ENCODE measurements around the gene SOX18. TPM values are rescaled to one million over a fixed set of nuclear protein-coding genes. Genes with fewer than 3 reads are reported as not detected.

Gene SOX18
- total and polyA plus RNA-seq, 5 donors from 2014 or later: not detected

DNA sequence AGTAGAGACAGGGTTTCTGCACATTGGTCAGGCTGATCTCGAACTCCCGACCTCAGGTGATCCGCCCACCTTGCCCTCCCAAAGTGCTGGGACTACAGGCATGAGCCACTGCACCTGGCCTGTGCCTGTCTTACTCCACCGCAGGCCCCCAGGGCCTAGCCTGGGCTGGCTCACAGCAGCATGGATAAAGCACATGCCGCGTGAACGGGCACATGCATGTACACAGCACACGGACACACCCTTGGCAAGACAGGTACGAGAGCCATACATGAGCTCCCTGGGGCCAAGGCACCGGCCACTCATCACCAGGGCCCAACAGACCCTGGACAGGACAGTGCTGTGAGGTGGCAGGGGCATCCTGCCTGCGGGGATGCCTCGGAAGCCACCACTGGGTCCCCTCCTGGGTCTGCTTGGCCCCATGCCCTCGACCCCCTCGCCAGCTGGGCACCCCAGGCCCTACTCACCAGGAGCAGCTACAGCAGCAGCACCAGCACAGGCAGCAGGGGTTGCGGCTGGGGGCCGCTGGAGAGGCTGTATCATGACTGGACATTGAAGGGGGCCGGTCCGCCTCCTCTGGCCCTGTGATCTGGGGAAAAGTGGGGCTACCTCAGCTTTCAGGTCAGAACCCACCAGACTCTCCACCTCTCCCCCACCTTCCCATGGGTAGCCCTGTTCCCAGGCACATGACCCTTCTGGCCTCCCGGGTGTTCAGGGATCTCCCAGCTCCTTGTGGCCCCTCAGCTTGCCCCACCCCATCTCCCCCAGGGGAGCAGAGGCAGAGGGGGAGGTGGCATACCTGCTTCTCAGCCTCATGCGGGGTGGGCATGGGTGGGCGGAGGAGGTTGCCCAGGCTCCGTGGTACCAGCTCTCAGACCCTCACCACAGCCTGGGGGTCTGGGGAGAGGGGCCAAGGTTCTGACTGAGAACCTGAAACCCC lies 26.9 kb upstream of the SOX18 start:
- peak overlapping the region; percentile 68 for H3K27ac ChIP-seq (ENCODE audit: insufficient read depth, low read length, poor library complexity, severe bottlenecking)
- DNase-seq: no peak
- H3K36me3 ChIP-seq (ENCODE audit: control insufficient read depth, insufficient read depth, low read length): peaks cover 20% of the 10 kb centered on the region
- no peak overlapping the region for H3K4me3 ChIP-seq (ENCODE audit: low read depth, low read length)
- no peak for ATAC-seq (ENCODE audit: low read depth in 2 of 2)
- Mint-ChIP-seq H3K9me3 (no peaks in the 10 kb centered on the region), H3K27ac (peak overlapping the region in 1 of 3 donors; percentile 66), H3K4me1 (peaks cover 0 to 36% (median 8%) of the 10 kb centered on the region in 4 donors), H3K27me3 (no peaks in the 10 kb centered on the region), H3K4me3 (peak overlapping the region; percentile 29 to 93 (median 48)), H3K36me3 (peaks cover 3% of the 10 kb centered on the region)
- no peaks in the 10 kb centered on the region for H3K9me3 ChIP-seq (ENCODE audit: control insufficient read depth in 2 of 2, low read length in 2 of 2)
- peaks cover 38% of the 10 kb centered on the region for H3K4me1 ChIP-seq (ENCODE audit: control insufficient read depth, insufficient read depth, low read length, poor library complexity, severe bottlenecking)
- H3K27me3 ChIP-seq (ENCODE audit: control insufficient read depth, insufficient read depth, low read length): no peaks in the 10 kb centered on the region

DNA sequence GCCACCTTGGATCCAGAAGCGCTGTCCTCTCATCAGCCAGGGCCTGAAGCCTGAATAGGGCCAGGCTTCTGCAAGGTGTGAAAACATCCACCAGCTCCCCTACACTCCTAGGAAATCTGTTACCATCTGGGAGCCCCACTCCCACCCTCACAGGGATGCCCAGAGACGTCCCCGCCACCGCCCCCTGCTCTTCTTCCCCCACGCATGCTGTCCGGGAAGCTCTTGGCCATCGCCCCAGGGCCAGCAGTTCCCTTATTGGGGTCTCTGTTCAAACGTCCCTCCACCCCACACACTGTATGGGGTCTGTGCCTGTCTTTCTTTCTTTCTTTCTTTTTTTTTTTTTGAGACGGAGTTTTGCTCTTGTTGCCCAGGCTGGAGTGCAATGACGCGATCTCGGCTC lies 26.1 kb upstream of the SOX18 start:
- no peaks in the 10 kb centered on the region for H3K9me3 Mint-ChIP-seq
- no peak overlapping the region for H3K27ac ChIP-seq (ENCODE audit: insufficient read depth, low read length, poor library complexity, severe bottlenecking)
- H3K27me3 Mint-ChIP-seq: no peaks in the 10 kb centered on the region
- H3K4me1 ChIP-seq (ENCODE audit: control insufficient read depth, insufficient read depth, low read length, poor library complexity, severe bottlenecking): peaks cover 38% of the 10 kb centered on the region
- no peaks in the 10 kb centered on the region for H3K9me3 ChIP-seq (ENCODE audit: control insufficient read depth in 2 of 2, low read length in 2 of 2)
- H3K4me1 Mint-ChIP-seq: peaks cover 0 to 33% (median 4%) of the 10 kb centered on the region in 4 donors
- H3K4me3 Mint-ChIP-seq: peak overlapping the region in 1 of 4 donors; percentile 13
- peaks cover 20% of the 10 kb centered on the region for H3K36me3 ChIP-seq (ENCODE audit: control insufficient read depth, insufficient read depth, low read length)
- peaks cover 3% of the 10 kb centered on the region for H3K36me3 Mint-ChIP-seq
- ATAC-seq (ENCODE audit: low read depth in 2 of 2) (no peak), DNase-seq (no peak)
- H3K4me3 ChIP-seq (ENCODE audit: low read depth, low read length): no peak overlapping the region
- no peak overlapping the region for H3K27ac Mint-ChIP-seq
- no peaks in the 10 kb centered on the region for H3K27me3 ChIP-seq (ENCODE audit: control insufficient read depth, insufficient read depth, low read length)

DNA sequence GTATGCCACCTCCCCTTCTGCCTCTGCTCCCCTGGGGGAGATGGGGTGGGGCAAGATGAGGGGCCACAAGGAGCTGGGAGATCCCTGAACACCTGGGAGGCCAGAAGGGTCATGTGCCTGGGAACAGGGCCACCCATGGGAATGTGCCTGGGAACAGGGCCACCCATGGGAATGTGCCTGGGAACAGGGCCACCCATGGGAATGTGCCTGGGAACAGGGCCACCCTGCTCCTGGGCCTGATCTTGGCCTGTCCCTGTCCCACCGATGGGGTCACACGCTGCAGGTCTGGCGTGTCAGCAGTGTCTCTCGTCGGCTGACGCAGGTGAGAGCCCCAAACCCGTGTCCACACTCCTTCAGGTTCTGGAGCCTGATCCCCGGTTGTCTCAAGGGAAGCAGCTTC lies 25.5 kb upstream of the SOX18 start:
- H3K9me3 ChIP-seq (ENCODE audit: control insufficient read depth in 2 of 2, low read length in 2 of 2): no peaks in the 10 kb centered on the region
- ATAC-seq (ENCODE audit: low read depth in 2 of 2): no peak
- no peaks in the 10 kb centered on the region for H3K27me3 ChIP-seq (ENCODE audit: control insufficient read depth, insufficient read depth, low read length)
- H3K27ac Mint-ChIP-seq: no peak overlapping the region
- H3K27me3 Mint-ChIP-seq: no peaks in the 10 kb centered on the region
- H3K9me3 Mint-ChIP-seq: no peaks in the 10 kb centered on the region
- DNase-seq: no peak
- H3K4me1 ChIP-seq (ENCODE audit: control insufficient read depth, insufficient read depth, low read length, poor library complexity, severe bottlenecking): peaks cover 34% of the 10 kb centered on the region
- H3K36me3 Mint-ChIP-seq: peaks cover 3% of the 10 kb centered on the region
- no peak overlapping the region for H3K4me3 ChIP-seq (ENCODE audit: low read depth, low read length)
- peaks cover 20% of the 10 kb centered on the region for H3K36me3 ChIP-seq (ENCODE audit: control insufficient read depth, insufficient read depth, low read length)
- peak overlapping the region in 2 of 4 donors; percentile 24 to 29 for H3K4me3 Mint-ChIP-seq
- no peak overlapping the region for H3K27ac ChIP-seq (ENCODE audit: insufficient read depth, low read length, poor library complexity, severe bottlenecking)
- H3K4me1 Mint-ChIP-seq: peaks cover 0 to 29% (median 4%) of the 10 kb centered on the region in 4 donors

DNA sequence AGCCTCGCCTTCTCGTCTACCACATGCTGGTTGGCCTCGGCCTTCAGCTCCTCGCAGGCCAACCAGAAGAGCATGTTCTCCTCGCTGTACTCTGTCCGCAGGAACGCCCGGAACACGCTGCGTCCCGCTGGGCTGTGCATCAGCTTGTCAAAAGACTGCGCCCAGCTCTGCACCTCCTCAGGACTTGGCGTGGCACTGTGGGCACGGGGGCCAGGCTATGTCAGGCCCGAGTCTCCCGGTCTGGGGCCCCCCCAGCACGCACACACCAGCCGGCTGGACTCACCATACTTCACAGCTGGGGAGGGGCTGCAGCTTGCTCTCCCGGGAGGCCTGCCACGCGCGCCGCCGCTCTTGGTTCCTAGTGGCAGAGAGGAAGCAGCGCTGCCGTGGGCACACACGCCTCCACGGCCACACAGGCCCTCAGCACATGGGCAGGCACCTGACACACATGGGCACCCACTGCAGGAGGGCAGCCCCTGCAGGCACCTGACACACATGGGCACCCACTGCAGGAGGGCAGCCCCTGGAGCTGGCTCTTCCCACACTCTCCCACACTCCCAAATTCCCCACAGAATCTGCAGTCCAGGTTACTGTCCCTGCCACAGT lies 24.8 kb upstream of the SOX18 start:
- peaks cover 20% of the 10 kb centered on the region for H3K36me3 ChIP-seq (ENCODE audit: control insufficient read depth, insufficient read depth, low read length)
- Mint-ChIP-seq H3K9me3 (no peaks in the 10 kb centered on the region), H3K4me1 (peaks cover 0 to 31% (median 4%) of the 10 kb centered on the region in 4 donors), H3K4me3 (no peak overlapping the region), H3K27me3 (no peaks in the 10 kb centered on the region), H3K36me3 (peaks cover 3% of the 10 kb centered on the region), H3K27ac (no peak overlapping the region)
- H3K4me1 ChIP-seq (ENCODE audit: control insufficient read depth, insufficient read depth, low read length, poor library complexity, severe bottlenecking): peaks cover 38% of the 10 kb centered on the region
- H3K4me3 ChIP-seq (ENCODE audit: low read depth, low read length): no peak overlapping the region
- DNase-seq (no peak), ATAC-seq (ENCODE audit: low read depth in 2 of 2) (no peak)
- H3K27ac ChIP-seq (ENCODE audit: insufficient read depth, low read length, poor library complexity, severe bottlenecking): no peak overlapping the region
- H3K27me3 ChIP-seq (ENCODE audit: control insufficient read depth, insufficient read depth, low read length): no peaks in the 10 kb centered on the region
- no peaks in the 10 kb centered on the region for H3K9me3 ChIP-seq (ENCODE audit: control insufficient read depth in 2 of 2, low read length in 2 of 2)

DNA sequence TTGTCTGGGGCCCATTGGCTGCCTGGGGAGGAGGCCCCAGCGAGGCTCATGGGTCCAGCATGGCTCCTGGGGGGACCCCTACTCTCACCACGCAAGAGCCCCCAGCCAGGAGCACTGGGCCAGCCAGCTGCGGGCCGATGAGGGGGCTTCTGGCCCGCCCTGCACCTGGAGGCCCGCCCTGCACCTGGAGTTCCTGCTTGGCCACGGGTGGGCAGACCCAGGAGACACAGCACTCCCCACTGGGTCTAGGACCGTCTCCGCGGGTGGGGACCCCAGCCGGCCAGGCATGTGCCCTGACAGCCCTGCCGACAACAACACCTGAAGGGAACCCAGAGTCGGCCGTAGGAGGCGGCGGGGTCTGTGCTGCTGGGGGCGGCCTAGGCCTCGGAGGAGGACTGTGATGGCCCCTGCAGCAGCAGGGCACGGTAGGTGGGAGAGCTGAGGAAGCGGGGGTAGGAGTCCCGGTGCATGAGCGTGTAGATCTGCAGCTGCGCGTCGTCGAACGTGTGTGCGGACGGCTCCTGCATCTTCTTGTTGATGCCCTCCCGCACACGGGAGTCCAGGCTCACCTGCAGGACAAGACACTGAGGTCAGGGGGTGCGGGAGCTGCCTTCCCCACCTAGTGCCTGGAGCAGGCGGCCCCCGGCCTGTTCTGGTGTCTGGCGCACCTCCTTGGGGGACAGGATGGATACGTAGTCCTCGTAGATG lies 24.2 kb upstream of the SOX18 start:
- H3K27ac ChIP-seq (ENCODE audit: insufficient read depth, low read length, poor library complexity, severe bottlenecking): no peak overlapping the region
- no peaks in the 10 kb centered on the region for H3K27me3 ChIP-seq (ENCODE audit: control insufficient read depth, insufficient read depth, low read length)
- peaks cover 20% of the 10 kb centered on the region for H3K36me3 ChIP-seq (ENCODE audit: control insufficient read depth, insufficient read depth, low read length)
- no peaks in the 10 kb centered on the region for H3K27me3 Mint-ChIP-seq
- ATAC-seq (ENCODE audit: low read depth in 2 of 2) (no peak), DNase-seq (no peak)
- peaks cover 0 to 31% (median 3%) of the 10 kb centered on the region in 4 donors for H3K4me1 Mint-ChIP-seq
- H3K4me3 ChIP-seq (ENCODE audit: low read depth, low read length): no peak overlapping the region
- H3K4me1 ChIP-seq (ENCODE audit: control insufficient read depth, insufficient read depth, low read length, poor library complexity, severe bottlenecking): peaks cover 34% of the 10 kb centered on the region
- peaks cover 3% of the 10 kb centered on the region for H3K36me3 Mint-ChIP-seq
- no peak overlapping the region for H3K4me3 Mint-ChIP-seq
- H3K27ac Mint-ChIP-seq: peak overlapping the region in 1 of 3 donors; percentile 66
- H3K9me3 Mint-ChIP-seq: no peaks in the 10 kb centered on the region
- H3K9me3 ChIP-seq (ENCODE audit: control insufficient read depth in 2 of 2, low read length in 2 of 2): no peaks in the 10 kb centered on the region

DNA sequence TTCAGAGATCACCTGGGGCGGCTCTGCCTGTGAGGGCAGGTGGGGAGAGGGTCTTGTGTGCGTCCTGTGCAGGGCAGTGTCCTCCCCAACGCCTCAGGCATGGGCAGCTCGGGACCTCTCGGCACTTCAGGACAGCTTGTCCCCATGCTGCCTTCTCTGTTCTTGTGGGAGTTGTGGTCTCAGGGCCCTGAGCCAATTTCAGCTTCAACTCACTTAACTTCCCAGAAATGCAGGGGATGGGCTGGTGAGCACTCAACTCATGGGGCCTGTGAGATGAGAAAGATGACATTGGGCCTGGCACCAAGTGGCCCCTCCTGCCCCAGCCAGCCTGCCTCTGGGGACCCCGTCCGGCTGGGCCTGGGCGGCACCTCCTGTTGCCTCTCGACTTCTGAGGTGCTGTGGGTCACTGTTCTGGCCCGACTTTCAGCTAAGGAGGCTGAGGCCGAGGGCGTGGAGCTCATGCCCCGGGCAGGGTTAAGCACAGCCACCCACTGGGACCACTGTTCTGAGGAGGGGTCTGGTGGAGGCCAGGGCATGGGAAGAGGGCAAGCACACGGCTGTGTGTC lies 23.1 kb upstream of the SOX18 start:
- Histone ChIP-seq H3K36me3 (ENCODE audit: control insufficient read depth, insufficient read depth, low read length) (peaks cover 20% of the 10 kb centered on the region), H3K4me3 (ENCODE audit: low read depth, low read length) (no peak overlapping the region), H3K4me1 (ENCODE audit: control insufficient read depth, insufficient read depth, low read length, poor library complexity, severe bottlenecking) (peaks cover 23% of the 10 kb centered on the region), H3K9me3 (ENCODE audit: control insufficient read depth in 2 of 2, low read length in 2 of 2) (no peaks in the 10 kb centered on the region), H3K27me3 (ENCODE audit: control insufficient read depth, insufficient read depth, low read length) (no peaks in the 10 kb centered on the region), H3K27ac (ENCODE audit: insufficient read depth, low read length, poor library complexity, severe bottlenecking) (no peak overlapping the region)
- DNase-seq: no peak
- no peak overlapping the region for H3K4me3 Mint-ChIP-seq
- peaks cover 0 to 33% (median under 1%) of the 10 kb centered on the region in 4 donors for H3K4me1 Mint-ChIP-seq
- ATAC-seq (ENCODE audit: low read depth in 2 of 2): no peak
- H3K27me3 Mint-ChIP-seq: no peaks in the 10 kb centered on the region
- H3K36me3 Mint-ChIP-seq: peaks cover 3% of the 10 kb centered on the region
- no peaks in the 10 kb centered on the region for H3K9me3 Mint-ChIP-seq
- H3K27ac Mint-ChIP-seq: no peak overlapping the region

Data from CD4-positive, CD25-positive, alpha-beta regulatory T cell (primary cell).